Breast epithelium (tissue), 3 donors: Measurements from ENCODE around the gene FTL.

Experiments used
- POLR2A ChIP-seq: fragments of 450-650 bp; IDR thresholded peaks from one replicate; pipeline ENCODE4 v1.6.1; 2016; ENCODE audit warnings: antibody characterized with exemption, mild to moderate bottlenecking, moderate library complexity
- TF ChIP-seq, protein P1 (sequence below), 3 donors: fragments of 450-650 bp; IDR thresholded peaks; one replicate each; pipeline ENCODE4 v1.5.1; 2016 to 2017; ENCODE audit warnings: antibody characterized with exemption in 3 of 3, mild to moderate bottlenecking in 3 of 3, moderate library complexity in 3 of 3

DNA sequence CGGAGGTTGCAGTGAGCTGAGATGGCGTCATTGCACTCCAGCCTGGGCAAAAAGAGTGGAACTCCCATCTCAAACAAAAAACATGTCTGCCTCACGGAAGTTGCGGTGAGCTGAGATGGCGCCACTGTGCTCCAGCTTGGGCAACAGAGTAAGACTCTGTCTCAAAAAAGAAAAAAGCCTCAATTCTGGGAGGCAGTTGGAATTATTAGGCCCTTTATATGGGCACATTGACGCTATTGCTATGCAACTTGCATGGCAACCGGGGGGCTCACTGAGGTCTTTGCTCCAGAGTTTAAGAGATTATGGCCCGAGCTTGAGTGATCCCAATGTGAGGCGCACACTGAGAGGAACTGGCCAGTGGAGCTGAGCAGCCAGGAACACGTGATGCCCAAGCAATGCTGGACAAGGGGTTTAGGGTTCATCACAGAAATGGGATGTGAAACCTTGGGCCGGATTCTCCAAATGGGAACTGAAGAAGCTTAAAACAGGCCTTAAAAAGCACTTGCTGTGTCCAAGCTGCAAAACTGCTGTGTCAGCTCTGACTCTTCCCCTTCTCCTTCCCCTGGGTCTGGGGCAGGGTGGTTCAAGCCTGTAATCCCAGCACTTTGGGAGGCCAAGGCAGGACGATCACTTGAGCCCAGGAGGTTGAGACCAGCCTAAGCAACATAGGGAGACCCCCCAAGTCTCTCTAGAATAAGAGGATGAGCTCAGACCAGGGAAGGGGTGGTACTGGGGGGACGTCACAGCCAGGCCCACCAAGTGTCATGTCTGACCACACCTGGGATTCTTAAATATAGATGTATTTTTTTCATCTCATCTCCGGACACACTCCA, 2.5 kb downstream of the FTL start:
- TF ChIP-seq, protein P1, sequence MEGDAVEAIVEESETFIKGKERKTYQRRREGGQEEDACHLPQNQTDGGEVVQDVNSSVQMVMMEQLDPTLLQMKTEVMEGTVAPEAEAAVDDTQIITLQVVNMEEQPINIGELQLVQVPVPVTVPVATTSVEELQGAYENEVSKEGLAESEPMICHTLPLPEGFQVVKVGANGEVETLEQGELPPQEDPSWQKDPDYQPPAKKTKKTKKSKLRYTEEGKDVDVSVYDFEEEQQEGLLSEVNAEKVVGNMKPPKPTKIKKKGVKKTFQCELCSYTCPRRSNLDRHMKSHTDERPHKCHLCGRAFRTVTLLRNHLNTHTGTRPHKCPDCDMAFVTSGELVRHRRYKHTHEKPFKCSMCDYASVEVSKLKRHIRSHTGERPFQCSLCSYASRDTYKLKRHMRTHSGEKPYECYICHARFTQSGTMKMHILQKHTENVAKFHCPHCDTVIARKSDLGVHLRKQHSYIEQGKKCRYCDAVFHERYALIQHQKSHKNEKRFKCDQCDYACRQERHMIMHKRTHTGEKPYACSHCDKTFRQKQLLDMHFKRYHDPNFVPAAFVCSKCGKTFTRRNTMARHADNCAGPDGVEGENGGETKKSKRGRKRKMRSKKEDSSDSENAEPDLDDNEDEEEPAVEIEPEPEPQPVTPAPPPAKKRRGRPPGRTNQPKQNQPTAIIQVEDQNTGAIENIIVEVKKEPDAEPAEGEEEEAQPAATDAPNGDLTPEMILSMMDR (IDR thresholded peaks at IDR 0.05): no peak
- peak; percentile 19 for TF ChIP-seq POLR2A
